IMR-90 (cell line): ENCODE data around the gene OTOA. TPM values are rescaled to one million over a fixed set of nuclear protein-coding genes. Genes with fewer than 3 reads are reported as not detected.

Experiments used
- ATAC-seq: fragments of 200-7000 bp; cut with Tn5 transposase; 2 replicates; pipeline ENCODE4 v1.9.1; 2020; ENCODE audit warnings: low read depth, mild to moderate bottlenecking, moderate library complexity
- BruUV-seq: library from RNA; stranded (reverse); fragments of 400-500 nt; replicated peaks from 2 replicates; lab custom pipeline; 2021; lab: Mats Ljungman, UMichigan
- CTCF ChIA-PET: fragments of 300-600 bp; formaldehyde crosslinking; extraction: SDS; loops from one replicate; lab custom pipeline; 2021; ENCODE audit warnings: antibody characterized with exemption; lab: Yijun Ruan, JAX
- POLR2A ChIA-PET: fragments of 300-600 bp; sonication (Branson Sonifier 250); formaldehyde crosslinking; loops from one replicate; lab custom pipeline; 2022; ENCODE audit warnings: antibody characterized with exemption; ENCODE audit not compliant: unreplicated experiment; lab: Charles Lee
- DNase-seq: peaks from one replicate; pipeline ENCODE4 v3.0.0; 2013
- H2AFZ ChIP-seq: replicated peaks from 2 replicates; pipeline ENCODE3; 2013; ENCODE audit warnings: low read length, mild to moderate bottlenecking; ENCODE audit not compliant: poor library complexity
- H2AK5ac ChIP-seq: 2 replicates; pipeline ENCODE4 v1.6.1; 2013; ENCODE audit warnings: low read depth, low read length, inconsistent platforms
- H2AK9ac ChIP-seq: replicated peaks from 2 replicates; pipeline ENCODE3; 2013; ENCODE audit warnings: mild to moderate bottlenecking, low read depth, low read length, moderate library complexity; ENCODE audit not compliant: poor library complexity
- H2BK120ac ChIP-seq: 2 replicates; pipeline ENCODE4 v1.6.1; 2013; ENCODE audit warnings: low read depth, low read length, inconsistent platforms
- H2BK15ac ChIP-seq: 3 replicates; pipeline ENCODE4 v1.6.1; 2013; ENCODE audit warnings: low read depth, low read length, inconsistent platforms
- H2BK20ac ChIP-seq: 2 replicates; pipeline ENCODE4 v1.6.1; 2013; ENCODE audit warnings: low read depth, mild to moderate bottlenecking, inconsistent platforms, low read length, moderate library complexity
- H2BK5ac ChIP-seq: 2 replicates; pipeline ENCODE4 v1.6.1; 2013; ENCODE audit warnings: mild to moderate bottlenecking, low read depth, low read length, inconsistent platforms; ENCODE audit not compliant: poor library complexity, severe bottlenecking
- H3K14ac ChIP-seq: replicated peaks from 2 replicates; pipeline ENCODE4 v1.6.1; 2013; ENCODE audit warnings: low read depth, low read length, inconsistent platforms
- H3K18ac ChIP-seq: 2 replicates; pipeline ENCODE4 v1.6.1; 2013; ENCODE audit warnings: low read depth, low read length, control low read depth
- H3K23ac ChIP-seq: 2 replicates; pipeline ENCODE4 v1.6.1; 2013; ENCODE audit warnings: low read depth, low read length, inconsistent platforms
- H3K27ac ChIP-seq: 2 replicates; pipeline ENCODE4 v1.5.1; 2013; ENCODE audit warnings: mild to moderate bottlenecking, control low read depth, low read length; ENCODE audit not compliant: insufficient read depth
- H3K27me3 ChIP-seq: 2 replicates; pipeline ENCODE4 v1.6.1; 2013; ENCODE audit warnings: low read length; ENCODE audit not compliant: control insufficient read depth, insufficient read depth
- H3K36me3 ChIP-seq: 2 replicates; pipeline ENCODE4 v1.6.1; 2013; ENCODE audit warnings: low read length, mixed read lengths; ENCODE audit not compliant: control insufficient read depth, insufficient read depth
- H3K4ac ChIP-seq: 2 replicates; pipeline ENCODE4 v1.6.1; 2013; ENCODE audit warnings: low read depth, low read length, inconsistent platforms
- H3K4me1 ChIP-seq: 2 replicates; pipeline ENCODE4 v1.6.1; 2013; ENCODE audit warnings: low read length, mixed read lengths; ENCODE audit not compliant: control insufficient read depth, insufficient read depth
- H3K4me2 ChIP-seq: 2 replicates; pipeline ENCODE4 v1.6.1; 2013; ENCODE audit warnings: low read depth, mild to moderate bottlenecking, control low read depth, low read length, moderate library complexity
- H3K4me3 ChIP-seq: 2 replicates; pipeline ENCODE4 v1.5.1; 2013; ENCODE audit warnings: low read depth, mild to moderate bottlenecking, control low read depth, low read length, moderate library complexity; ENCODE audit not compliant: insufficient read depth
- H3K56ac ChIP-seq: 2 replicates; pipeline ENCODE4 v1.6.1; 2013; ENCODE audit warnings: low read length, inconsistent platforms; ENCODE audit not compliant: insufficient read depth; ENCODE audit errors: extremely low read depth
- H3K79me1 ChIP-seq, 2 experiments: 2 replicates each; pipeline ENCODE4 v1.6.1; 2013; ENCODE audit warnings: low read length in 2 of 2, inconsistent platforms in 1 of 2, low read depth in 1 of 2
- H3K9ac ChIP-seq: 2 replicates; pipeline ENCODE4 v1.6.1; 2013; ENCODE audit warnings: low read depth, low read length, control low read depth
- H3K9me1 ChIP-seq: 2 replicates; pipeline ENCODE4 v1.6.1; 2013; ENCODE audit warnings: low read length, inconsistent platforms; ENCODE audit not compliant: insufficient read depth
- H3K9me3 ChIP-seq: 2 replicates; pipeline ENCODE4 v1.6.1; 2013; ENCODE audit warnings: low read length; ENCODE audit not compliant: control insufficient read depth, insufficient read depth
- H4K20me1 ChIP-seq: 2 replicates; pipeline ENCODE4 v1.6.1; 2013; ENCODE audit warnings: low read length, inconsistent platforms; ENCODE audit not compliant: insufficient read depth
- H4K5ac ChIP-seq: 2 replicates; pipeline ENCODE4 v1.6.1; 2013; ENCODE audit warnings: mild to moderate bottlenecking, low read depth, low read length, control low read depth
- H4K8ac ChIP-seq, 2 experiments: 2 replicates each; pipeline ENCODE4 v1.6.1; 2013; ENCODE audit warnings: low read depth in 2 of 2, low read length in 2 of 2, control low read depth in 1 of 2, inconsistent platforms in 1 of 2
- H4K91ac ChIP-seq: 2 replicates; pipeline ENCODE4 v1.6.1; 2013; ENCODE audit warnings: low read depth, low read length, inconsistent platforms; ENCODE audit not compliant: insufficient read depth
- BHLHE40 ChIP-seq: fragments of 150-350 bp; IDR thresholded peaks from 2 replicates; pipeline ENCODE4 v1.6.1; 2016; ENCODE audit warnings: mild to moderate bottlenecking, low read depth, low read length
- CEBPB ChIP-seq: IDR thresholded peaks from 2 replicates; pipeline ENCODE4 v1.6.1; 2012; ENCODE audit warnings: low read depth, low read length, improper control_type of control experiment
- CHD1 ChIP-seq: IDR thresholded peaks from 2 replicates; pipeline ENCODE4 v1.6.1; 2012; ENCODE audit warnings: low read depth, low read length, improper control_type of control experiment
- FOS ChIP-seq: fragments of 150-350 bp; IDR thresholded peaks from 2 replicates; pipeline ENCODE4 v1.6.1; 2016; ENCODE audit warnings: low read depth, low read length
- MAFK ChIP-seq: IDR thresholded peaks from 2 replicates; pipeline ENCODE4 v1.6.1; 2012; ENCODE audit warnings: low read depth, low read length, improper control_type of control experiment
- MAZ ChIP-seq: IDR thresholded peaks from 2 replicates; pipeline ENCODE4 v1.6.1; 2012; ENCODE audit warnings: low read depth, mild to moderate bottlenecking, low read length, improper control_type of control experiment, moderate library complexity, borderline replicate concordance
- MXI1 ChIP-seq: IDR thresholded peaks from 2 replicates; pipeline ENCODE4 v1.6.1; 2012; ENCODE audit warnings: low read depth, mild to moderate bottlenecking, low read length, moderate library complexity, borderline replicate concordance
- NFE2L2 ChIP-seq: fragments of 150-350 bp; IDR thresholded peaks from 2 replicates; pipeline ENCODE4 v1.6.1; 2016; ENCODE audit warnings: low read depth, mild to moderate bottlenecking, low read length
- POLR2A ChIP-seq: IDR thresholded peaks from 2 replicates; pipeline ENCODE4 v1.6.1; 2012; ENCODE audit warnings: mild to moderate bottlenecking, low read depth, low read length
- RAD21 ChIP-seq: IDR thresholded peaks from 2 replicates; pipeline ENCODE4 v1.6.1; 2012; ENCODE audit warnings: low read length, improper control_type of control experiment
- RCOR1 ChIP-seq: IDR thresholded peaks from 2 replicates; pipeline ENCODE4 v1.6.1; 2012; ENCODE audit warnings: mild to moderate bottlenecking, low read length, improper control_type of control experiment; ENCODE audit not compliant: insufficient replicate concordance
- RFX5 ChIP-seq: IDR thresholded peaks from 2 replicates; pipeline ENCODE4 v1.8.0; 2012; ENCODE audit warnings: low read depth, mild to moderate bottlenecking, low read length, moderate library complexity
- SMC3 ChIP-seq: fragments of 150-350 bp; IDR thresholded peaks from 2 replicates; pipeline ENCODE4 v1.6.1; 2016; ENCODE audit warnings: low read depth, mild to moderate bottlenecking, antibody characterized with exemption, low read length, moderate library complexity
- WGBS, 2 experiments: methylation state at CpG; one replicate each; pipeline versions ENCODE4 v1.1.5 to v1.1.7; 2013; ENCODE audit warnings: missing lambda C conversion rate in 2 of 2; ENCODE audit not compliant: insufficient read length in 1 of 2; ENCODE audit errors: extremely low coverage in 2 of 2; 5-methylcytosine and 5-hydroxymethylcytosine counted together
- dilution Hi-C: fragments of 300-500 bp; cut with HindIII; formaldehyde crosslinking; loops from one replicate; pipeline ENCODE4 v1.14.3; 2018; ENCODE audit warnings: low sequenced_read_pairs; ENCODE audit not compliant: unreplicated experiment
- in situ Hi-C: fragments of 300-500 bp; cut with MboI; formaldehyde crosslinking; loops from 3 replicates; pipeline ENCODE4 v1.14.3; 2019; ENCODE audit warnings: low sequenced_read_pairs, inconsistent platforms, mixed read lengths
- intact Hi-C: fragments of 100-400 bp; cut with micrococcal nuclease; formaldehyde crosslinking; loops from 2 replicates; pipeline ENCODE4 v1.10.0; 2022
- polyA plus RNA-seq, 3 experiments: library from polyadenylated mRNA; depleted of rRNA; stranded (reverse); fragments of >200 nt; gene quantifications; 2 replicates each; pipeline ENCODE4 v1.2.3, GENCODE V29; 2012; ENCODE audit warnings: low replicate concordance in 1 of 3
- total RNA-seq: library from RNA; depleted of rRNA; stranded (reverse); fragments of >200 nt; gene quantifications from 2 replicates; pipeline ENCODE4 v1.2.3, GENCODE V29; 2012
- TF ChIP-seq, protein P1 (sequence below): conservative IDR thresholded peaks from 2 replicates; pipeline ENCODE4 v1.5.1; 2012; ENCODE audit warnings: mild to moderate bottlenecking, low read depth, low read length, improper control_type of control experiment
- TF ChIP-seq, protein P2 (sequence below): fragments of 150-350 bp; IDR thresholded peaks from 2 replicates; pipeline ENCODE4 v1.6.1; 2017; ENCODE audit warnings: mild to moderate bottlenecking, antibody characterized with exemption, low read length, low read depth

Gene OTOA
- total and polyA plus RNA-seq, 2 of the 4 experiments (the other 2 are of a cell fraction), result 0.02 TPM; not detected in 1

DNA sequence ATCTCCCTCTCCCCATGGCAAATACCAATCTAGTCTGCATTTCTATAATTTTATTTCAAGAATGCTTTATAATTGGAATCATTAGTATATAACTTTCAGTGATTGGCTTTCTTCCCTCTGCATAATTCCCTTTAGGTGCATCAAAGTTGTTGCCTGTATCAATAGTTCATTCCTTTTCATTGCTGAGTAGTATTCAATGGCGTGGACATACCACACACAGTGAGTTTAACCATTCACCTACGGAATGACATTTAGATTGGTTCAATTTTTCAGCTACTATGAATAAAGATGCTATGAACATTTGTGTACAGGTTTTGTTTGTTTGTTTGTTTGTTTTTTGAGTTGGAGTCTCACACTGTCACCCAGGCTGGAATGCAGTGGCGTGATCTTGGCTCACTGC, 9.7 kb downstream of the OTOA start:
- in situ Hi-C loops, result loop anchor here (10.0 kb wide), 1 partner anchor 51 kb away; no protein-coding TSS in a partner anchor
- Histone ChIP-seq H3K27me3 (peaks cover 9% of the 10 kb centered on the region), H2BK20ac (no peak overlapping the region), H3K9me3 (no peaks in the 10 kb centered on the region), H3K4me1 (no peaks in the 10 kb centered on the region), H4K8ac (no peak overlapping the region), H2AK5ac (no peak overlapping the region), H3K4ac (no peak overlapping the region), H3K36me3 (no peaks in the 10 kb centered on the region), H3K9ac (no peak overlapping the region), H3K4me2 (no peak overlapping the region), H2BK15ac (no peak overlapping the region), H3K27ac (no peak overlapping the region), H2BK5ac (no peak overlapping the region), H4K5ac (no peak overlapping the region), H2AK9ac (no peak overlapping the region), H2AFZ (no peak overlapping the region), H2BK120ac (no peak overlapping the region), H4K91ac (no peak overlapping the region), H3K18ac (no peak overlapping the region), H3K23ac (no peak overlapping the region), H3K56ac (no peak overlapping the region), H3K9me1 (no peaks in the 10 kb centered on the region), H3K14ac (no peak overlapping the region), H4K20me1 (no peaks in the 10 kb centered on the region), H3K79me1 (no peaks in the 10 kb centered on the region), H3K4me3 (no peak overlapping the region)
- no TSS peak for BruUV-seq
- intact Hi-C loops, result no loop called here
- no CpG with 5 or more reads among the region's 3 CpGs for WGBS, 2 experiments
- ATAC-seq, result no peak
- no peak for DNase-seq
- dilution Hi-C loops, result no loop called here
- ChIA-PET POLR2A (no interaction called here), CTCF (no interaction called here)
- TF ChIP-seq RCOR1 (no peak), RAD21 (no peak), CEBPB (no peak), SMC3 (no peak), BHLHE40 (no peak), NFE2L2 (no peak), FOS (no peak), CHD1 (no peak), MAFK (no peak), POLR2A (no peak), MAZ (no peak), MXI1 (no peak), RFX5 (no peak)
- TF ChIP-seq, protein P1, sequence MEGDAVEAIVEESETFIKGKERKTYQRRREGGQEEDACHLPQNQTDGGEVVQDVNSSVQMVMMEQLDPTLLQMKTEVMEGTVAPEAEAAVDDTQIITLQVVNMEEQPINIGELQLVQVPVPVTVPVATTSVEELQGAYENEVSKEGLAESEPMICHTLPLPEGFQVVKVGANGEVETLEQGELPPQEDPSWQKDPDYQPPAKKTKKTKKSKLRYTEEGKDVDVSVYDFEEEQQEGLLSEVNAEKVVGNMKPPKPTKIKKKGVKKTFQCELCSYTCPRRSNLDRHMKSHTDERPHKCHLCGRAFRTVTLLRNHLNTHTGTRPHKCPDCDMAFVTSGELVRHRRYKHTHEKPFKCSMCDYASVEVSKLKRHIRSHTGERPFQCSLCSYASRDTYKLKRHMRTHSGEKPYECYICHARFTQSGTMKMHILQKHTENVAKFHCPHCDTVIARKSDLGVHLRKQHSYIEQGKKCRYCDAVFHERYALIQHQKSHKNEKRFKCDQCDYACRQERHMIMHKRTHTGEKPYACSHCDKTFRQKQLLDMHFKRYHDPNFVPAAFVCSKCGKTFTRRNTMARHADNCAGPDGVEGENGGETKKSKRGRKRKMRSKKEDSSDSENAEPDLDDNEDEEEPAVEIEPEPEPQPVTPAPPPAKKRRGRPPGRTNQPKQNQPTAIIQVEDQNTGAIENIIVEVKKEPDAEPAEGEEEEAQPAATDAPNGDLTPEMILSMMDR, result no peak
- TF ChIP-seq, protein P2, sequence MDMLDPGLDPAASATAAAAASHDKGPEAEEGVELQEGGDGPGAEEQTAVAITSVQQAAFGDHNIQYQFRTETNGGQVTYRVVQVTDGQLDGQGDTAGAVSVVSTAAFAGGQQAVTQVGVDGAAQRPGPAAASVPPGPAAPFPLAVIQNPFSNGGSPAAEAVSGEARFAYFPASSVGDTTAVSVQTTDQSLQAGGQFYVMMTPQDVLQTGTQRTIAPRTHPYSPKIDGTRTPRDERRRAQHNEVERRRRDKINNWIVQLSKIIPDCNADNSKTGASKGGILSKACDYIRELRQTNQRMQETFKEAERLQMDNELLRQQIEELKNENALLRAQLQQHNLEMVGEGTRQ, result no peak
